GM18951 (cell line): ENCODE measurements around the gene RPGR.

Experiments used
- POLR2A ChIP-seq: IDR thresholded peaks from 4 replicates; pipeline ENCODE4 v1.6.1; 2011; ENCODE audit warnings: mild to moderate bottlenecking; ENCODE audit not compliant: insufficient read length, insufficient read depth; ENCODE audit errors: extremely low read depth
- in situ Hi-C: fragments of 300-500 bp; cut with MboI; formaldehyde crosslinking; loops from one replicate; pipeline ENCODE4 v1.12.0; 2022; ENCODE audit warnings: low sequenced_read_pairs, mixed read lengths, inconsistent platforms; ENCODE audit not compliant: unreplicated experiment

RPGR gene

GRCh38 chrX:38268011-38268410, 59.3 kb downstream of the RPGR start:
- in situ Hi-C loops: no loop called here
- TF ChIP-seq POLR2A: no peak

DNA sequence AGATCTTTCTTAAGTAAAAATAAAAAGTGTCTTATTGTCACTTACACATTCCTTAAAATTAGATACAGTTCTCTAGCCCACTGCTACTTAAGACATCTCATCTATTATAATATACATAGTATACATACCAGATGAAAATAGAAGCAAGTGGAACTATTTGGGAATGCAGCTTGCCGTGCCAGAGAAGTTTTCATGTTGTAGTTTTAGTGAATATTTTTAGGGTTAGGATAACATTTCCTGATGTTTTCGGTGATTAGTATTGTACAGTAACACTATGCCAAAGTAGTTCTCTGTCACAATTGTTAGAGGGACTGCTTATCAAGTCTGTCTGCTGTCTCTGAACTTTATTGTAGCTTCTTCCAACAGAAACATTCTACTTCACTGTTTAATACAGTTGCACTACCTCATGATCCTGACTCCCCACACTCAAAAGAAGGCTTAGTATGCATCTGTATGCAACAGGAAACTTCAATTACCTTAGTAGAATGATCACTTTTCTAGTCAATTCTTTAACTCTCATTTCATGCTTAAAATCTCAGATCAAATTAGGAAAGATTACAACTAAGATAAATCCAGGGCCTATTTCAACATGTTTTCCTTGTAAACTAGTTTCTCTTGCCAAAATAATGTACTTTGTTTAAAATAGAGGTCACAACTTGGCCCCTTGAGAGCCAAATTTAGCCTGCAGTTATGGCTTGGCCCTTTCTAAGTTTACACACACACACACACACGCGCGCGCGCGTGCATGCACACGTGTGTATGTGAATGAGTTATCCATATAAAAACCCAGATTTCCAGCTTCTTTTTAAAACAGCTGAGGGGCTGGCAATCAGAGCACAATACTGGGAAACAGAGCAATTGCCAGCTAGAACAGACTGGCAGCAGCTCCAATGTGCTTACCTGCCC, 64.3 kb downstream of the RPGR start:
- in situ Hi-C loops: no loop called here
- TF ChIP-seq POLR2A: no peak

DNA sequence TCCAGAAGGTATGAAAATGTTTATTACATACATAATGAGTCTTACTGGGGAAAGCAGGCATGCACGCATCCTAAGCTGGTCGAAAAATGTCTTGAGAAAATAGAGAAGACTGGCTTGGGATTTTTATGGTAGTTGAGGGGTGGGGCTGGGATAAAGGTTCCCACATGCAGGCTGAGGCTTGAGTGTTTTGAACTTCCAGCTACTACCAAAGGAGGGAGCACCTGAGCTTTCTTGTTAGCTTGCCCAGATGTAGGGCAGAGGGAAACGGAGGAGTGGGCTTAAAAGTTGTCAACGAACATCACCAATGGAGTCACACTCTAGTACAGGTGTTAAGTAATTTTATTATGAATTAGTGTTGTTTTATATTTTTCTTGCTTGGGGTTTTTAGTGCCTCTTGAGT, 67.1 kb downstream of the RPGR start:
- TF ChIP-seq POLR2A: no peak
- in situ Hi-C loops: no loop called here

GRCh38 chrX:38256019-38256418, 71.3 kb downstream of the RPGR start:
- in situ Hi-C loops: no loop called here

DNA sequence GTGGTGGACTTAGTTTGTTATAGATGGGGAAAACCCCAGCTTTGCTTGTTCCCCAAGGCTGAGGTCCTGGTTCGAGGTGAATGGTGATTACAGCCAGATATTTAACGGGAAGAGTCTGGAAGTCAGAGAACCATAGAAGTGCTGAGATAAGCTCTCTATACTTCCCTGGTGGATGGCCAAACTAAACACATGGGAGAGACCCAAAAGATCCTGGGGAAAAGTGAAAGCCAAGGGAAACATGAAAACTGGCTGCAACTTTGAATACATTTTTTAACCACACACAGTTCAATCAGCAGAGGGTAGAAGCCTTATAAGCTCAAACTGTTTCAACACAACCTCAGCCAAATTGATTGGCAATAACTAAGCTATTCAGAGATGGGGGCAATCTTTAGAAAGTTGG, 77.3 kb downstream of the RPGR start:
- TF ChIP-seq POLR2A: no peak
- in situ Hi-C loops: no loop called here

More at GRCh38 chrX:38256019-38256418, 71.3 kb downstream of the RPGR start:
- TF ChIP-seq POLR2A: no peak

DNA sequence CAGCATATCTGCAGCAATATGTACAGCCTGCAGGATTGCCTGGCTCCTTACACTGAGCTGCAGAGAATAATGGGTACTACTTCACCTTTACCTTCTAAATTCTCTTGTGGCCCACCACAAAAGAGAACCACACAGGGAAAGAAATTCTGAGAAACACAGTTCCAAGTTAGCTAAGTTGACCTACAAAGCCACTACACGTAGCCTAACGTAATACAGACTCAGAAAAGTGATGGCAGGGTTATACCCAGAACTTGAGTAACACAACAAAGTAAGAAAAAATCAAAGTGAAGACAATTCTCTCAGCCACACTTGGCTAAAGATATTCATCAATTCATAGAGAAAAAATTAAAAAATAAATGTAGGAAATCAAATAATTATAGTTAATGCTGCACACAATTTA, 80.3 kb downstream of the RPGR start:
- in situ Hi-C loops: no loop called here
- no peak for TF ChIP-seq POLR2A

GRCh38 chrX:38240541-38240940, 86.8 kb downstream of the RPGR start:
- in situ Hi-C loops: no loop called here
- TF ChIP-seq POLR2A: no peak

- in situ Hi-C loops: no loop called here
- no peak for TF ChIP-seq POLR2A
These were observed 90.3 kb downstream of the RPGR start for GRCh38 chrX:38236901-38237615.

DNA sequence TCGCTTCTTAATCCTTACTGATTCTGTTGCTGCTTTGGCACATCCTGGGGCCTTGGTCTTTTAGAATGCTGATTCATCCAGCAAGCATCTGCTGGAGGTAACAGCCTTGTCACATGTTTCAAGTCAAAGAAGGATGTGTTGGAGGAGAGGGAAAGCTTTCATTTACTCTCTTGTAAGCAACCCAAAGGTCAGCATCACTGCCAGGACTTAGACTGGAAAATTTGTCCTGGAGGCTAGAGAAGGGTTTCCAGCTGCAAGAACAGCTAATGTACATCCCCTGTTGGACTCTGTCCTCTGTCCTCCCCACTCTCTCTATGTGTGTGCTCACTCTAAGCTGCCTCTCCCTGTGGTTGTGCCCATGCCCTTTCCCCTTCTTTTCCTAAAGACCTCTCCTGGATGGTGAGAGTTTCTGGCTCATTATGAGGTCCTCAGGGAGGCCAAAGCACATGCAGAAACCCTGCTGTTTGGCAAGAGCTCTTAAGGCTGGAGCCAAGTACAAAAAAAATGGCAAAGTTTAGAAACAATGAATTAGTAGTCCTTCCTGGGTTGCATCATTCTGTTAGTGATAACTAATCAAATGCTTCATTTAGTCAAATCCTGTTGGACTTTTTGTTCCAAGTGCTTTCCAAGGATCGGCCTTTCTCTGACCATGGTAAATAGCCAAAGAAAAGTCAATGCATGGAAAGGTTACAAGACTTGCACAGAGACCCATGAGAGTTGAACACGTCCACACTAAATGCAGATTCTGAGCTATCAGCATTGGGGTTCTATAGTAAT, 93.2 kb downstream of the RPGR start:
- no peak for TF ChIP-seq POLR2A
- in situ Hi-C loops: no loop called here

DNA sequence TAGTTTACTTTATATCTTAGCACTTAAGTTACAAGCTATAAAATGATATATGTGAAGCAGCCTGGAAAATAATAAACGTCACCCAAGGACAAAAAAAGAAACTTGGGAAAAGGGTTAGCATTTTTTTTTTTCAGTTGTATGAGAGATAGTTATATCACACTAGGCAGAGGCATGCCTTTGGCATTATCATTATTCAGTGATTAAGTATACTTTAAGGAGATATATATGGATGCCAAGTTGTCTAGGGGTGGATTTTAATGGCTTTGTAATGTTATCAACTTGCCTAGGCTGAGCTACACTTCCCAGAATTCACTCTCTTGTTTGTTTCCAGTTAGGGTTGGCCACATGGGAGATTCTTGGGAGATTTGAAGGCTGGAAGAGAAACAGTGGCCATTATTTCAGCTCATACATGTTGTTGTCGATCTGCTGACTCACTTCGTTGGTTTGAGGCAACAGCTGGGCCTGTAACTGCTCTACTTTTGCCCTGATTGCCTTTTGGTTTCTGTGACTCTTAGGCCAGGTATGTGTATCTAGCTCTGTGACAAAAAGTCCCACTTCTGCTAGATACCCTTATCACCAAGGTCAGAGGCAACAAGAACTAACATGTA, 95.1 kb downstream of the RPGR start:
- TF ChIP-seq POLR2A: no peak
- in situ Hi-C loops: no loop called here

DNA sequence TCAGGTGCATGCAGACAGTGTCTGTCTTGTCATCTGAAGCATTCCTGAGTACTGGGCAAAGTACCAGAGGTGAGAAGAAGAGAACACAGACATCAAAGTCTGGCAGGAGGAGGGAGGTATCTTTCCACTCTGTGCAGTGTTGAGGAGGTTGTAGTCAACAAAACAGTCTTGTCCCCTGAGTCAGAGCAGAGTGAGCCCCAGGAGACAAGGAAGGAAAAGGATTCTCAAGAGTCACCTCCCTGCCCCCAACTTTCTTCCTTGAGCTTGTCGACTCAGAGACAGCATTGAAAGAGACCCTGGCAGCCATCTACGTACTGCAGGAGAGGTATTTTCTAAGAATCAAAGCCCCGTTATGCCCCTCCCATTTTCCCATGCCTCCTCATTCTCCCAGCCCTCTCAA, 102.2 kb downstream of the RPGR start:
- in situ Hi-C loops: no loop called here
- TF ChIP-seq POLR2A: no peak

DNA sequence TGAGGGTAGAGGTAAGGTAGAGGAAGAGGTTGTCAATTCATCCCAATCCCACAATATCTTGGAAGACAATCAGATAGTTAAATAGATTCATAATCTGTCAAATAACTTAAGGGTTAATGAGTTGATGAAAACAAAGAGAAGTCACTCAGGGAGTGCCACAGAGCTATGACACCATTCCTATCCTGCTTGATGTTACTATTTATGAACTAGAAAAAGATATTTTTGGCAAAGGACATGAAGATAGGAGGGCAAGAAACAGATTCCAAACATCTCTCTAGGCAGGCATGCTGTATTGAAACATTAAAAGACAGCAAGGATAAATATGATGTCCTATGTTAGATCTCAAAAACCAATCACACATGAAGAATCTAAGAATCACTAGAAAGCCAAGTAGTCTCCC, 103.1 kb downstream of the RPGR start:
- no peak for TF ChIP-seq POLR2A
- in situ Hi-C loops: no loop called here
